Measurements from ENCODE around the gene ADCY2. TPM values are rescaled to one million over a fixed set of nuclear protein-coding genes. Genes with fewer than 3 reads are reported as not detected.

Gene ADCY2
- total and polyA plus RNA-seq, 9 donors: 4.0 to 22.8 (median 8.3) TPM

- intact Hi-C loops (cut with DNase I): no loop called here
Observed at GRCh38 chr5:7834982-7835381, 439.0 kb downstream of the ADCY2 start.

GRCh38 chr5:7837403-7837802, 441.5 kb downstream of the ADCY2 start:
- WGBS, 3 donors: 51 to 60% (median 52%) methylated on average over 3 of the region's 3 CpGs
- Histone ChIP-seq H3K4me3 (no peak overlapping the region), H3K4me1 (ENCODE audit: insufficient read depth) (no peaks in the 10 kb centered on the region), H3K27me3 (no peaks in the 10 kb centered on the region), H3K9me3 (no peaks in the 10 kb centered on the region), H3K36me3 (no peaks in the 10 kb centered on the region), H3K27ac (no peak overlapping the region)
- no peak for DNase-seq
- TF ChIP-seq CTCF (IDR thresholded peaks at IDR 0.05) (no peak), POLR2A (IDR thresholded peaks at IDR 0.05) (no peak), EP300 (IDR thresholded peaks at IDR 0.05) (no peak)
- intact Hi-C loops (cut with DNase I): no loop called here

More at GRCh38 chr5:7834982-7835381, 439.0 kb downstream of the ADCY2 start:
- no peak overlapping the region for H3K27ac ChIP-seq
- TF ChIP-seq EP300 (IDR thresholded peaks at IDR 0.05): no peak
- TF ChIP-seq POLR2A (IDR thresholded peaks at IDR 0.05): no peak
- TF ChIP-seq CTCF (IDR thresholded peaks at IDR 0.05): no peak
- 85 to 91% (median 89%) methylated on average over 4 of the region's 4 CpGs for WGBS, 3 donors
- no peaks in the 10 kb centered on the region for H3K27me3 ChIP-seq
- H3K9me3 ChIP-seq: no peaks in the 10 kb centered on the region
- no peaks in the 10 kb centered on the region for H3K36me3 ChIP-seq
- no peak for DNase-seq
- H3K4me1 ChIP-seq (ENCODE audit: insufficient read depth): no peaks in the 10 kb centered on the region
- no peak overlapping the region for H3K4me3 ChIP-seq

GRCh38 chr5:7842531-7842930, 446.6 kb downstream of the ADCY2 start:
- Histone ChIP-seq H3K4me1 (ENCODE audit: insufficient read depth) (no peaks in the 10 kb centered on the region), H3K9me3 (no peaks in the 10 kb centered on the region), H3K27ac (no peak overlapping the region), H3K36me3 (no peaks in the 10 kb centered on the region), H3K4me3 (no peak overlapping the region), H3K27me3 (no peaks in the 10 kb centered on the region)
- TF ChIP-seq EP300 (IDR thresholded peaks at IDR 0.05): no peak
- intact Hi-C loops (cut with DNase I): no loop called here
- WGBS, 3 donors: 70 to 80% (median 72%) methylated on average over 2 of the region's 2 CpGs
- no peak for DNase-seq

GRCh38 chr5:7844901-7845300, 449.0 kb downstream of the ADCY2 start:
- no peaks in the 10 kb centered on the region for H3K4me1 ChIP-seq (ENCODE audit: insufficient read depth)
- intact Hi-C loops (cut with DNase I): no loop called here
- no peaks in the 10 kb centered on the region for H3K9me3 ChIP-seq
- no peaks in the 10 kb centered on the region for H3K36me3 ChIP-seq
- H3K27ac ChIP-seq: no peak overlapping the region
- H3K4me3 ChIP-seq: no peak overlapping the region
- no peak for DNase-seq
- no peaks in the 10 kb centered on the region for H3K27me3 ChIP-seq
- TF ChIP-seq POLR2A (IDR thresholded peaks at IDR 0.05) (no peak), EP300 (IDR thresholded peaks at IDR 0.05) (no peak), CTCF (IDR thresholded peaks at IDR 0.05) (no peak)

- no peak overlapping the region for H3K4me3 ChIP-seq
- no peaks in the 10 kb centered on the region for H3K4me1 ChIP-seq (ENCODE audit: insufficient read depth)
- H3K27ac ChIP-seq: no peak overlapping the region
- DNase-seq: no peak
- no peak for TF ChIP-seq CTCF (IDR thresholded peaks at IDR 0.05)
- no peak for TF ChIP-seq POLR2A (IDR thresholded peaks at IDR 0.05)
- no peak for TF ChIP-seq EP300 (IDR thresholded peaks at IDR 0.05)
- 47 to 52% (median 51%) methylated on average over 7 of the region's 7 CpGs for WGBS, 3 donors
- no peaks in the 10 kb centered on the region for H3K27me3 ChIP-seq
- intact Hi-C loops (cut with DNase I): no loop called here
- H3K36me3 ChIP-seq: no peaks in the 10 kb centered on the region
- H3K9me3 ChIP-seq: no peaks in the 10 kb centered on the region
Observed at GRCh38 chr5:7845557-7845956, 449.6 kb downstream of the ADCY2 start.
